K562 (cell line): ENCODE results near the gene KCTD7. TPM values are rescaled to one million over a fixed set of nuclear protein-coding genes. Genes with fewer than 3 reads are reported as not detected.

Source experiments
- CREB1 ChIP-seq, 2 experiments: sonication (generic) in 1 of 2; formaldehyde crosslinking in 1 of 2; IDR thresholded peaks; 2 replicates each; pipeline versions ENCODE4 v1.6.1 to v1.8.0; 2012 to 2022; ENCODE audit warnings: inconsistent platforms in 1 of 2, mild to moderate bottlenecking in 1 of 2, missing genetic modification reagents in 1 of 2, moderate library complexity in 1 of 2
- FOXA3 ChIP-seq, 2 experiments: fragments of 450-650 bp in 1 of 2; sonication (generic) in 1 of 2; formaldehyde crosslinking; IDR thresholded peaks in 1 of 2; conservative IDR thresholded peaks in 1 of 2; 2 replicates each; pipeline versions ENCODE4 v1.4.0 to v1.8.0; 2020 to 2022; ENCODE audit warnings: mild to moderate bottlenecking in 2 of 2, missing genetic modification reagents in 1 of 2
- GABPB1 ChIP-seq: sonication (generic); formaldehyde crosslinking; IDR thresholded peaks from 2 replicates; pipeline ENCODE4 v1.8.0; 2022; ENCODE audit warnings: mild to moderate bottlenecking, missing genetic modification reagents
- HDAC6 ChIP-seq: IDR thresholded peaks from 2 replicates; pipeline ENCODE4 v1.6.1; 2012; ENCODE audit warnings: low read depth, mild to moderate bottlenecking, control low read depth, inconsistent platforms, low read length, moderate library complexity
- HIVEP1 ChIP-seq: fragments of 250-450 bp; sonication (Bioruptor Pico); IDR thresholded peaks from 2 replicates; pipeline ENCODE4 v1.4.0; 2020; ENCODE audit warnings: mild to moderate bottlenecking
- MTA3 ChIP-seq: fragments of 450-650 bp; formaldehyde crosslinking; IDR thresholded peaks from 2 replicates; pipeline ENCODE4 v1.6.1; 2017; ENCODE audit warnings: mild to moderate bottlenecking, borderline replicate concordance
- NR4A1 ChIP-seq, 2 experiments: fragments of 250-450 bp in 1 of 2; fragments of 450-650 bp in 1 of 2; sonication (Bioruptor Pico) in 1 of 2; IDR thresholded peaks; 2 replicates each; pipeline versions ENCODE4 v1.4.0 to v1.6.1; 2016 to 2020; ENCODE audit warnings: mild to moderate bottlenecking in 2 of 2, missing compliant biosample characterization in 1 of 2, missing genetic modification characterization in 1 of 2, moderate library complexity in 1 of 2
- PCBP2 ChIP-seq: fragments of 200-400 bp; formaldehyde crosslinking; IDR thresholded peaks from 2 replicates; pipeline ENCODE4 v1.6.1; 2018; ENCODE audit warnings: low read length, low read depth, mild to moderate bottlenecking, moderate library complexity; ENCODE audit not compliant: poor library complexity, severe bottlenecking
- POLR2AphosphoS2 ChIP-seq: IDR thresholded peaks from 2 replicates; pipeline ENCODE4 v1.6.1; 2012; ENCODE audit warnings: low read length, improper control_type of control experiment
- POLR2H ChIP-seq: IDR thresholded peaks from 2 replicates; pipeline ENCODE4 v1.6.1; 2016; ENCODE audit warnings: missing genetic modification characterization, low read depth, mild to moderate bottlenecking, control low read depth, missing compliant biosample characterization, moderate library complexity
- POLR3A ChIP-seq: IDR thresholded peaks from 2 replicates; pipeline ENCODE4 v1.6.1; 2011; ENCODE audit warnings: borderline replicate concordance, mild to moderate bottlenecking, moderate library complexity; ENCODE audit not compliant: insufficient read length, insufficient read depth; ENCODE audit errors: extremely low read depth
- POLR3G ChIP-seq: IDR thresholded peaks from 2 replicates; pipeline ENCODE4 v1.6.1; 2011; ENCODE audit not compliant: insufficient read length, insufficient replicate concordance; ENCODE audit errors: extremely low read depth
- RAD21 ChIP-seq, 2 experiments: fragments of 250-450 bp in 1 of 2; fragments of 450-650 bp in 1 of 2; sonication (Bioruptor Pico) in 1 of 2; formaldehyde crosslinking in 1 of 2; IDR thresholded peaks in 1 of 2; conservative IDR thresholded peaks in 1 of 2; 2 replicates each; pipeline versions ENCODE4 v1.4.0 to v1.8.0; 2020 to 2022; ENCODE audit warnings: mild to moderate bottlenecking in 2 of 2, moderate library complexity in 1 of 2
- SP1 ChIP-seq: sonication (generic); formaldehyde crosslinking; IDR thresholded peaks from 2 replicates; pipeline ENCODE4 v1.8.1; 2022; ENCODE audit warnings: mild to moderate bottlenecking, missing genetic modification reagents
- TAF9B ChIP-seq: fragments of 450-650 bp; IDR thresholded peaks from 2 replicates; pipeline ENCODE4 v1.6.1; 2018; ENCODE audit warnings: mild to moderate bottlenecking; ENCODE audit not compliant: partially characterized antibody
- ZBED1 ChIP-seq: IDR thresholded peaks from 2 replicates; pipeline ENCODE4 v1.6.1; 2014
- ZNF764 ChIP-seq: fragments of 250-450 bp; sonication (Bioruptor Pico); IDR thresholded peaks from 2 replicates; pipeline ENCODE4 v1.4.0; 2020; ENCODE audit warnings: low read depth, mild to moderate bottlenecking, moderate library complexity
- ZNF785 ChIP-seq: fragments of 250-450 bp; sonication (Bioruptor Pico); IDR thresholded peaks from 2 replicates; pipeline ENCODE4 v1.4.0; 2020; ENCODE audit warnings: mild to moderate bottlenecking
- polyA plus RNA-seq, 8 experiments: library from polyadenylated mRNA; depleted of rRNA in 4 of 8; stranded (reverse) in 5 of 8; unstranded in 3 of 8; fragments of >200 nt; fragmentation: Nextera tagmentation in 2 of 8; fragmentation: Illumina TruSeq in 1 of 8; extraction: Ambion mirVana in 2 of 8; extraction: Trizol in 1 of 8; gene quantifications; 2 replicates each; pipeline versions ENCODE4 v1.2.1 to v1.2.3, GENCODE V29; 2011 to 2014; ENCODE audit warnings: inconsistent platforms in 1 of 8, missing spikeins in 1 of 8
- total RNA-seq, 7 experiments: library from RNA; depleted of rRNA in 6 of 7; stranded (reverse); fragments of >200 nt in 6 of 7; fragmentation: Illumina TruSeq in 2 of 7; extraction: Trizol in 2 of 7; gene quantifications; 2 replicates each; pipeline versions ENCODE4 v1.2.1 to v1.2.3, GENCODE V29; 2011 to 2021; ENCODE audit warnings: low replicate concordance in 1 of 7
- TF ChIP-seq, protein P1 (sequence below), 3 experiments: fragments of 200-800 bp in 1 of 3; fragments of 250-450 bp in 1 of 3; fragments of 450-650 bp in 1 of 3; sonication (Bioruptor Pico) in 1 of 3; sonication (Bioruptor generic) in 1 of 3; formaldehyde crosslinking in 1 of 3; IDR thresholded peaks; 2 replicates each; pipeline versions ENCODE4 v1.6.1 to v1.8.0; 2016 to 2022; ENCODE audit warnings: mild to moderate bottlenecking in 2 of 3, missing genetic modification characterization in 2 of 3, missing compliant biosample characterization in 1 of 3, moderate library complexity in 1 of 3
- TF ChIP-seq, protein P2 (sequence below): fragments of 450-650 bp; IDR thresholded peaks from 2 replicates; pipeline ENCODE4 v1.6.1; 2016; ENCODE audit warnings: mild to moderate bottlenecking

Gene KCTD7
- total and polyA plus RNA-seq, 9 of the 15 experiments (the other 6 are each of a cell fraction or from before 2014, with no cell fraction given): 1.5 to 26.0 (median 9.0) TPM

DNA sequence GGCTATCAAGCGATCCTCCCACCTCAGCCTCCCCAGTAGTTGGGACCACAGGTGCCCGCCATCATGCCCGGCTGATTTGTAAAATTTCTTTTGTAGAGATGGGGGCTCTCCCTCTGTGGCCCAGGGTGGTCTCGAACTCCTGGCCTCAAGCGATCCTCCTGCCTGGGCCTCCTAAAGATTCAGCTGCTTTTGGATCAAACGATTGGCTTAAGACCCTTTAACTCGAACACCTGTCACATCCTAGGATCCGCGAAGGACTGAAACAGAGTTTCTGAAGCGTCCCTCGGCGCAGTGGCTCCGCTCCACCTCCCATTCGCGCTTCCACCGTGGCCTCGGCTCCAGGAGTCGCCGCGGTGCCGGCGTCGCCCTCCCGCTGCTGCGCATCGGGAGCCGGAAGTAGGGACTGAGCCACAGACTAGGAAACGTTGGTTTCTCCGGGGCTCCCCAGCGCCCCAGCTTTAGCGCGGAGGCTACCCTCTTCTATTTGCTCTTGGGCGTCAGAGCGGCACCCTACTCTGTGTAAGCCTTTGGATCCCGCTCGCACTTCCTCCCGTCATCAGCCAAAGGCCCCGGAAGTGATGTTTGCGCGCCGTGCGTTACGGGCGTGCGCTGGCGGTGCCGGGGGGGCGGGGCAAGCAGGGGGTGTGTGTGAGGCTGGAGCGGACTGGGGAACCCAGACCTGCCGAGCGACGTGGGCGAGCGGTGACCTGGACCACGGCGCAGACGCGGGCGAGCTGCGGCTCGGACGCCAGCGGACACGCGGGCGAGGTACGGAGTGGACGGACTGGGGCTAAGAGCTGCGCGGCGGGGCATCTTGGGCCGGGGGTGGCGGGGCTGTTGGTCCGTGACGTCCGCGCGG is 53.0 kb downstream of the KCTD7 start (continued):
- TF ChIP-seq, protein P1, sequence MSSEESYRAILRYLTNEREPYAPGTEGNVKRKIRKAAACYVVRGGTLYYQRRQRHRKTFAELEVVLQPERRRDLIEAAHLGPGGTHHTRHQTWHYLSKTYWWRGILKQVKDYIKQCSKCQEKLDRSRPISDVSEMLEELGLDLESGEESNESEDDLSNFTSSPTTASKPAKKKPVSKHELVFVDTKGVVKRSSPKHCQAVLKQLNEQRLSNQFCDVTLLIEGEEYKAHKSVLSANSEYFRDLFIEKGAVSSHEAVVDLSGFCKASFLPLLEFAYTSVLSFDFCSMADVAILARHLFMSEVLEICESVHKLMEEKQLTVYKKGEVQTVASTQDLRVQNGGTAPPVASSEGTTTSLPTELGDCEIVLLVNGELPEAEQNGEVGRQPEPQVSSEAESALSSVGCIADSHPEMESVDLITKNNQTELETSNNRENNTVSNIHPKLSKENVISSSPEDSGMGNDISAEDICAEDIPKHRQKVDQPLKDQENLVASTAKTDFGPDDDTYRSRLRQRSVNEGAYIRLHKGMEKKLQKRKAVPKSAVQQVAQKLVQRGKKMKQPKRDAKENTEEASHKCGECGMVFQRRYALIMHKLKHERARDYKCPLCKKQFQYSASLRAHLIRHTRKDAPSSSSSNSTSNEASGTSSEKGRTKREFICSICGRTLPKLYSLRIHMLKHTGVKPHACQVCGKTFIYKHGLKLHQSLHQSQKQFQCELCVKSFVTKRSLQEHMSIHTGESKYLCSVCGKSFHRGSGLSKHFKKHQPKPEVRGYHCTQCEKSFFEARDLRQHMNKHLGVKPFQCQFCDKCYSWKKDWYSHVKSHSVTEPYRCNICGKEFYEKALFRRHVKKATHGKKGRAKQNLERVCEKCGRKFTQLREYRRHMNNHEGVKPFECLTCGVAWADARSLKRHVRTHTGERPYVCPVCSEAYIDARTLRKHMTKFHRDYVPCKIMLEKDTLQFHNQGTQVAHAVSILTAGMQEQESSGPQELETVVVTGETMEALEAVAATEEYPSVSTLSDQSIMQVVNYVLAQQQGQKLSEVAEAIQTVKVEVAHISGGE (CRISPR knock-in tag; IDR thresholded peaks at IDR 0.05): peak in 2 of 3 experiments; percentile 36 to 85; a peak in 3 of 6 replicates
- peak in 1 of 2 experiments; percentile 25; a peak in 1 of 4 replicates for TF ChIP-seq FOXA3 (CRISPR knock-in tag; conservative IDR thresholded peaks at IDR 0.05 in 1 of 2, IDR thresholded peaks at IDR 0.05 in 1 of 2)
- TF ChIP-seq TAF9B: peak; percentile 75
- peak; percentile 51; the same call in 1 of the 2 replicates for TF ChIP-seq ZNF764 (CRISPR knock-in tag)
- no peak for TF ChIP-seq HDAC6
- no peak for TF ChIP-seq PCBP2
- TF ChIP-seq RAD21 (CRISPR knock-in tag; conservative IDR thresholded peaks at IDR 0.05 in 1 of 2, IDR thresholded peaks at IDR 0.05 in 1 of 2): no peak
- no peak; the same call in 1 of the 2 replicates for TF ChIP-seq ZBED1
- peak; percentile 95 for TF ChIP-seq POLR2AphosphoS2
- no peak for TF ChIP-seq POLR3G
- no peak; the same call in 1 of the 2 replicates for TF ChIP-seq NR4A1 (CRISPR knock-in tag; IDR thresholded peaks at IDR 0.05)
- no peak for TF ChIP-seq NR4A1 (tag; IDR thresholded peaks at IDR 0.05)
- peak; percentile 80 for TF ChIP-seq POLR2H (tag)
- peak; percentile 79 for TF ChIP-seq MTA3
- TF ChIP-seq SP1 (CRISPR knock-in tag): peak; percentile 62; the same call in 1 of the 2 replicates
- peak; percentile 93 for TF ChIP-seq CREB1 (IDR thresholded peaks at IDR 0.05)
- TF ChIP-seq CREB1 (CRISPR knock-in tag; IDR thresholded peaks at IDR 0.05): peak; percentile 98
- no peak for TF ChIP-seq ZNF785 (CRISPR knock-in tag)
- peak; percentile 98 for TF ChIP-seq GABPB1 (CRISPR knock-in tag)
- no peak for TF ChIP-seq HIVEP1 (CRISPR knock-in tag)
- TF ChIP-seq, protein P2, sequence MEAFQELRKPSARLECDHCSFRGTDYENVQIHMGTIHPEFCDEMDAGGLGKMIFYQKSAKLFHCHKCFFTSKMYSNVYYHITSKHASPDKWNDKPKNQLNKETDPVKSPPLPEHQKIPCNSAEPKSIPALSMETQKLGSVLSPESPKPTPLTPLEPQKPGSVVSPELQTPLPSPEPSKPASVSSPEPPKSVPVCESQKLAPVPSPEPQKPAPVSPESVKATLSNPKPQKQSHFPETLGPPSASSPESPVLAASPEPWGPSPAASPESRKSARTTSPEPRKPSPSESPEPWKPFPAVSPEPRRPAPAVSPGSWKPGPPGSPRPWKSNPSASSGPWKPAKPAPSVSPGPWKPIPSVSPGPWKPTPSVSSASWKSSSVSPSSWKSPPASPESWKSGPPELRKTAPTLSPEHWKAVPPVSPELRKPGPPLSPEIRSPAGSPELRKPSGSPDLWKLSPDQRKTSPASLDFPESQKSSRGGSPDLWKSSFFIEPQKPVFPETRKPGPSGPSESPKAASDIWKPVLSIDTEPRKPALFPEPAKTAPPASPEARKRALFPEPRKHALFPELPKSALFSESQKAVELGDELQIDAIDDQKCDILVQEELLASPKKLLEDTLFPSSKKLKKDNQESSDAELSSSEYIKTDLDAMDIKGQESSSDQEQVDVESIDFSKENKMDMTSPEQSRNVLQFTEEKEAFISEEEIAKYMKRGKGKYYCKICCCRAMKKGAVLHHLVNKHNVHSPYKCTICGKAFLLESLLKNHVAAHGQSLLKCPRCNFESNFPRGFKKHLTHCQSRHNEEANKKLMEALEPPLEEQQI: peak; percentile 44; the same call in 1 of the 2 replicates
- no peak for TF ChIP-seq POLR3A
